Calu3 (cell line): ENCODE data around the gene SRCIN1. TPM values are rescaled to one million over a fixed set of nuclear protein-coding genes. Genes with fewer than 3 reads are reported as not detected.

ENCODE experiments used
- BruUV-seq: library from RNA; stranded (reverse); fragments of 400-500 nt; replicated peaks from 2 replicates; lab custom pipeline; 2021; lab: Mats Ljungman, UMichigan
- CTCF ChIA-PET: fragments of 300-600 bp; sonication (Branson Sonifier 250); formaldehyde crosslinking; loops from one replicate; lab custom pipeline; 2022; ENCODE audit warnings: antibody characterized with exemption; lab: Charles Lee
- DNase-seq: peaks from one replicate; pipeline ENCODE4 v3.0.0; 2022
- H3K27ac Mint-ChIP-seq: one replicate; pipeline ENCODE4 v1.8.0; 2022; ENCODE audit warnings: mixed read lengths; ENCODE audit not compliant: unreplicated experiment
- H3K27me3 Mint-ChIP-seq: one replicate; pipeline ENCODE4 v1.8.0; 2022; ENCODE audit warnings: mixed read lengths; ENCODE audit not compliant: unreplicated experiment
- H3K36me3 Mint-ChIP-seq: one replicate; pipeline ENCODE4 v1.8.0; 2022; ENCODE audit warnings: mild to moderate bottlenecking, moderate library complexity, mixed read lengths; ENCODE audit not compliant: insufficient read depth, unreplicated experiment
- H3K4me1 Mint-ChIP-seq: one replicate; pipeline ENCODE4 v1.8.0; 2022; ENCODE audit warnings: mild to moderate bottlenecking, low read depth, mixed read lengths; ENCODE audit not compliant: unreplicated experiment
- H3K4me3 Mint-ChIP-seq: one replicate; pipeline ENCODE4 v1.8.0; 2022; ENCODE audit warnings: mild to moderate bottlenecking, low read depth, moderate library complexity, mixed read lengths; ENCODE audit not compliant: unreplicated experiment
- H3K9me3 Mint-ChIP-seq: one replicate; pipeline ENCODE4 v1.8.0; 2022; ENCODE audit warnings: low read depth, mixed read lengths; ENCODE audit not compliant: unreplicated experiment
- intact Hi-C: fragments of 100-400 bp; cut with micrococcal nuclease; formaldehyde crosslinking; loops from one replicate; pipeline ENCODE4 v1.10.0; 2022; ENCODE audit not compliant: unreplicated experiment
- total RNA-seq: library from RNA; stranded (reverse); gene quantifications from 2 replicates; pipeline ENCODE4 v1.2.3, GENCODE V29; 2022
- TF ChIP-seq, protein P1 (sequence below): fragments of 200-600 bp; IDR thresholded peaks from one replicate; pipeline ENCODE4 v1.8.0; 2022; ENCODE audit warnings: antibody characterized with exemption; ENCODE audit not compliant: unreplicated experiment

Gene SRCIN1
- total RNA-seq, 1 experiment from 2014 or later = 46.7 TPM

- no TSS peak for BruUV-seq
- H3K27ac Mint-ChIP-seq = no peak overlapping the region
Observed at GRCh38 chr17:38601539-38602351, 4.0 kb downstream of the SRCIN1 start.

GRCh38 chr17:38600906-38601305, 4.8 kb downstream of the SRCIN1 start:
- no TSS peak for BruUV-seq
- no peak overlapping the region for H3K4me3 Mint-ChIP-seq
- TF ChIP-seq, protein P1, sequence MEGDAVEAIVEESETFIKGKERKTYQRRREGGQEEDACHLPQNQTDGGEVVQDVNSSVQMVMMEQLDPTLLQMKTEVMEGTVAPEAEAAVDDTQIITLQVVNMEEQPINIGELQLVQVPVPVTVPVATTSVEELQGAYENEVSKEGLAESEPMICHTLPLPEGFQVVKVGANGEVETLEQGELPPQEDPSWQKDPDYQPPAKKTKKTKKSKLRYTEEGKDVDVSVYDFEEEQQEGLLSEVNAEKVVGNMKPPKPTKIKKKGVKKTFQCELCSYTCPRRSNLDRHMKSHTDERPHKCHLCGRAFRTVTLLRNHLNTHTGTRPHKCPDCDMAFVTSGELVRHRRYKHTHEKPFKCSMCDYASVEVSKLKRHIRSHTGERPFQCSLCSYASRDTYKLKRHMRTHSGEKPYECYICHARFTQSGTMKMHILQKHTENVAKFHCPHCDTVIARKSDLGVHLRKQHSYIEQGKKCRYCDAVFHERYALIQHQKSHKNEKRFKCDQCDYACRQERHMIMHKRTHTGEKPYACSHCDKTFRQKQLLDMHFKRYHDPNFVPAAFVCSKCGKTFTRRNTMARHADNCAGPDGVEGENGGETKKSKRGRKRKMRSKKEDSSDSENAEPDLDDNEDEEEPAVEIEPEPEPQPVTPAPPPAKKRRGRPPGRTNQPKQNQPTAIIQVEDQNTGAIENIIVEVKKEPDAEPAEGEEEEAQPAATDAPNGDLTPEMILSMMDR = no peak
- CTCF ChIA-PET = interaction anchor here (0.8 to 1.6 kb wide), 3 partner anchors 12 to 42 kb away, joined by 3 to 8 read pairs (median 4); no protein-coding TSS in a partner anchor
- H3K9me3 Mint-ChIP-seq = no peaks in the 10 kb centered on the region
- peaks cover 99% of the 10 kb centered on the region for H3K27me3 Mint-ChIP-seq
- H3K4me1 Mint-ChIP-seq = peaks cover 21% of the 10 kb centered on the region
- intact Hi-C loops = no loop called here
- H3K36me3 Mint-ChIP-seq = peaks cover 13% of the 10 kb centered on the region
- H3K27ac Mint-ChIP-seq = no peak overlapping the region
- DNase-seq = peak; percentile 46

More at GRCh38 chr17:38601539-38602351, 4.0 kb downstream of the SRCIN1 start:
- TF ChIP-seq, protein P1 = no peak
- Mint-ChIP-seq H3K4me3 (no peak overlapping the region), H3K36me3 (peaks cover 21% of the 10 kb centered on the region), H3K27me3 (peaks cover 99% of the 10 kb centered on the region), H3K4me1 (peaks cover 25% of the 10 kb centered on the region), H3K9me3 (no peaks in the 10 kb centered on the region)
- CTCF ChIA-PET = interaction anchor here (1.6 to 7.2 kb wide), 4 partner anchors 10 to 61 kb away, joined by 5 to 103 read pairs (median 9); no protein-coding TSS in a partner anchor
- DNase-seq = no peak
- intact Hi-C loops = no loop called here

GRCh38 chr17:38600416-38600815, 5.3 kb downstream of the SRCIN1 start:
- Mint-ChIP-seq H3K4me1 (peaks cover 21% of the 10 kb centered on the region), H3K36me3 (peaks cover 8% of the 10 kb centered on the region), H3K9me3 (no peaks in the 10 kb centered on the region), H3K4me3 (no peak overlapping the region), H3K27ac (no peak overlapping the region), H3K27me3 (peaks cover 100% of the 10 kb centered on the region)
- TF ChIP-seq, protein P1 = no peak
- no peak for DNase-seq
- no TSS peak for BruUV-seq
- intact Hi-C loops = no loop called here
- CTCF ChIA-PET = interaction anchor here (0.6 to 1.6 kb wide), 5 partner anchors 11 to 65 kb away, joined by 3 to 8 read pairs (median 4); no protein-coding TSS in a partner anchor

DNA sequence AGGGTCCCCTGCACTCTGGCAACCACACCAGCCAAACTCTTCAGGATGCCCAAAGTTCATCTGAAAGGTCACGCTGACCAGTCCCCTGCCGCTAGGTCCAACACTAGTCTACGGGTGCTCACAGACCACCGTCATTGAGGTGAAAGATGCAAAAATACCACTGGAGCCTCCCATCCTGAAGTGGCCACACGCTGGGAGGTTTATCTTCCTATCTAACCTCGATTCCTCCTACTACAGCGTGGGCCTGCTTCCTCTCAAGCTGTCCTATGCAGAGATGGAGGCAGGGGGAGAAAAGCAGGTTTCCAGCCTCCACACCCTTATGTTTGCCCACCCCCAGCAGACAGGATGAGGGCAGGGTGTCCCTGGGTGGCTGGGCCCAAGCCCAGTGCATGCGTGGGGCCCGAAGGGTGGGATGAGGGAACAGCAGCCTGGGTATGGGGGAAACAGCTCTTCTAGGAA, 6.3 kb downstream of the SRCIN1 start:
- CTCF ChIA-PET = interaction anchor here (1.3 to 5.3 kb wide), 7 partner anchors 8 to 68 kb away, joined by 3 to 47 read pairs (median 8); no protein-coding TSS in a partner anchor
- DNase-seq = no peak

More for the DNA sequence above, 6.3 kb downstream of the SRCIN1 start:
- no peak overlapping the region for H3K27ac Mint-ChIP-seq
- H3K4me1 Mint-ChIP-seq = peaks cover 21% of the 10 kb centered on the region
- intact Hi-C loops = no loop called here
- H3K36me3 Mint-ChIP-seq = no peaks in the 10 kb centered on the region
- H3K4me3 Mint-ChIP-seq = no peak overlapping the region
- TF ChIP-seq, protein P1 = no peak
- peaks cover 100% of the 10 kb centered on the region for H3K27me3 Mint-ChIP-seq
- H3K9me3 Mint-ChIP-seq = no peaks in the 10 kb centered on the region
- BruUV-seq = no TSS peak
